HepG2 (cell line): ENCODE results near the gene NEAT1. TPM values are rescaled to one million over a fixed set of nuclear protein-coding genes. Genes with fewer than 3 reads are reported as not detected.

Experiments
- BRD4 ChIP-seq: sonication (generic); formaldehyde crosslinking; IDR thresholded peaks from 2 replicates; pipeline ENCODE4 v1.4.0; 2020; ENCODE audit warnings: missing genetic modification reagents
- FOXA1 ChIP-seq, 2 experiments: fragments of 450-650 bp in 1 of 2; sonication (generic) in 1 of 2; formaldehyde crosslinking in 1 of 2; IDR thresholded peaks; 2 replicates each; pipeline versions ENCODE4 v1.4.0 to v1.6.1; 2016 to 2020; ENCODE audit warnings: missing genetic modification reagents in 1 of 2
- GTF3A ChIP-seq: sonication (generic); formaldehyde crosslinking; conservative IDR thresholded peaks from 2 replicates; pipeline ENCODE4 v1.4.0; 2020; ENCODE audit warnings: mild to moderate bottlenecking, missing genetic modification reagents
- HNF4A ChIP-seq: sonication (generic); formaldehyde crosslinking; IDR thresholded peaks from 2 replicates; pipeline ENCODE4 v1.4.0; 2020; ENCODE audit warnings: missing genetic modification reagents
- HNRNPUL1 ChIP-seq: fragments of 200-400 bp; formaldehyde crosslinking; IDR thresholded peaks from 2 replicates; pipeline ENCODE4 v1.6.1; 2017; ENCODE audit warnings: low read depth, mild to moderate bottlenecking, low read length, moderate library complexity
- MLLT10 ChIP-seq: sonication (generic); formaldehyde crosslinking; IDR thresholded peaks from 2 replicates; pipeline ENCODE4 v1.4.0; 2020; ENCODE audit warnings: missing genetic modification reagents
- MTA1 ChIP-seq: sonication (generic); formaldehyde crosslinking; IDR thresholded peaks from 2 replicates; pipeline ENCODE4 v1.4.0; 2020; ENCODE audit warnings: missing genetic modification reagents, mild to moderate bottlenecking, borderline replicate concordance
- MTA3 ChIP-seq: sonication (generic); formaldehyde crosslinking; IDR thresholded peaks from 2 replicates; pipeline ENCODE4 v1.4.0; 2020; ENCODE audit warnings: missing genetic modification reagents
- MXI1 ChIP-seq: IDR thresholded peaks from 3 replicates; pipeline ENCODE4 v1.6.1; 2012; ENCODE audit warnings: low read depth, low read length, inconsistent platforms, borderline replicate concordance
- NKX3-1 ChIP-seq: sonication (generic); formaldehyde crosslinking; IDR thresholded peaks from 2 replicates; pipeline ENCODE4 v1.5.0; 2020; ENCODE audit warnings: missing genetic modification reagents
- TP53 ChIP-seq: sonication (generic); formaldehyde crosslinking; conservative IDR thresholded peaks from 2 replicates; pipeline ENCODE4 v1.4.0; 2020; ENCODE audit warnings: missing genetic modification reagents
- ZBTB21 ChIP-seq: sonication (generic); formaldehyde crosslinking; IDR thresholded peaks from 2 replicates; pipeline ENCODE4 v1.4.0; 2020; ENCODE audit warnings: missing genetic modification reagents
- ZFP62 ChIP-seq: sonication (generic); formaldehyde crosslinking; IDR thresholded peaks from 2 replicates; pipeline ENCODE4 v1.4.0; 2020; ENCODE audit warnings: missing genetic modification reagents
- ZNF180 ChIP-seq: sonication (generic); formaldehyde crosslinking; IDR thresholded peaks from 2 replicates; pipeline ENCODE4 v1.4.0; 2020; ENCODE audit warnings: low read depth, missing genetic modification reagents, borderline replicate concordance
- ZNF30 ChIP-seq: sonication (generic); formaldehyde crosslinking; IDR thresholded peaks from 2 replicates; pipeline ENCODE4 v1.5.0; 2020; ENCODE audit warnings: mild to moderate bottlenecking, missing genetic modification reagents
- ZNF431 ChIP-seq: sonication (generic); formaldehyde crosslinking; IDR thresholded peaks from 2 replicates; pipeline ENCODE4 v1.9.0; 2022; ENCODE audit warnings: missing genetic modification reagents, low read depth, mild to moderate bottlenecking, borderline replicate concordance
- ZNF550 ChIP-seq: sonication (generic); formaldehyde crosslinking; IDR thresholded peaks from 2 replicates; pipeline ENCODE4 v1.4.0; 2020; ENCODE audit warnings: mild to moderate bottlenecking, missing genetic modification reagents, borderline replicate concordance
- ZNF557 ChIP-seq: sonication (generic); formaldehyde crosslinking; IDR thresholded peaks from 2 replicates; pipeline ENCODE4 v1.4.0; 2020; ENCODE audit warnings: missing genetic modification reagents
- ZNF570 ChIP-seq: sonication (generic); formaldehyde crosslinking; IDR thresholded peaks from 2 replicates; pipeline ENCODE4 v1.4.0; 2020; ENCODE audit warnings: mild to moderate bottlenecking, missing genetic modification reagents, borderline replicate concordance
- ZNF572 ChIP-seq: sonication (generic); formaldehyde crosslinking; IDR thresholded peaks from 2 replicates; pipeline ENCODE4 v1.5.1; 2020; ENCODE audit warnings: mild to moderate bottlenecking, missing genetic modification reagents
- ZNF746 ChIP-seq: sonication (generic); formaldehyde crosslinking; IDR thresholded peaks from 2 replicates; pipeline ENCODE4 v1.8.0; 2022; ENCODE audit warnings: mild to moderate bottlenecking, missing genetic modification reagents
- ZSCAN21 ChIP-seq: sonication (generic); formaldehyde crosslinking; IDR thresholded peaks from 2 replicates; pipeline ENCODE4 v1.8.0; 2022; ENCODE audit warnings: mild to moderate bottlenecking, missing genetic modification reagents, moderate library complexity, borderline replicate concordance
- ZSCAN29 ChIP-seq: sonication (generic); formaldehyde crosslinking; conservative IDR thresholded peaks from 2 replicates; pipeline ENCODE4 v1.4.0; 2020; ENCODE audit warnings: mild to moderate bottlenecking, missing genetic modification reagents
- polyA plus RNA-seq, 8 experiments: library from polyadenylated mRNA; depleted of rRNA in 3 of 8; stranded (reverse) in 7 of 8; unstranded in 1 of 8; fragments of >200 nt; fragmentation: Illumina TruSeq in 4 of 8; extraction: Trizol in 4 of 8; gene quantifications; 2 replicates each; pipeline versions ENCODE4 v1.2.1 to v1.2.3, GENCODE V29; 2011 to 2016; ENCODE audit warnings: low read depth in 4 of 8, missing spikeins in 1 of 8, mixed read lengths in 1 of 8; ENCODE audit not compliant: insufficient read depth in 1 of 8
- total RNA-seq, 5 experiments: library from RNA; depleted of rRNA; stranded (reverse); fragments of >200 nt; fragmentation: Illumina TruSeq; extraction: Trizol; gene quantifications; 2 replicates each; pipeline ENCODE4 v1.2.3, GENCODE V29; 2016; ENCODE audit warnings: low read depth in 1 of 5
- TF ChIP-seq, protein P1 (sequence below): sonication (generic); formaldehyde crosslinking; IDR thresholded peaks from 2 replicates; pipeline ENCODE4 v1.4.0; 2020; ENCODE audit warnings: missing genetic modification reagents, mild to moderate bottlenecking, borderline replicate concordance
- TF ChIP-seq, protein P2 (sequence below): sonication (generic); formaldehyde crosslinking; IDR thresholded peaks from 2 replicates; pipeline ENCODE4 v1.5.0; 2020; ENCODE audit warnings: missing genetic modification reagents
- TF ChIP-seq, protein P3 (sequence below): sonication (generic); formaldehyde crosslinking; conservative IDR thresholded peaks from 2 replicates; pipeline ENCODE4 v1.4.0; 2020; ENCODE audit warnings: missing genetic modification reagents

Gene NEAT1
- total and polyA plus RNA-seq, 2 of the 13 experiments (the other 11 are each of a cell fraction or from before 2014, with no cell fraction given): 20.5 to 41.2 TPM

DNA sequence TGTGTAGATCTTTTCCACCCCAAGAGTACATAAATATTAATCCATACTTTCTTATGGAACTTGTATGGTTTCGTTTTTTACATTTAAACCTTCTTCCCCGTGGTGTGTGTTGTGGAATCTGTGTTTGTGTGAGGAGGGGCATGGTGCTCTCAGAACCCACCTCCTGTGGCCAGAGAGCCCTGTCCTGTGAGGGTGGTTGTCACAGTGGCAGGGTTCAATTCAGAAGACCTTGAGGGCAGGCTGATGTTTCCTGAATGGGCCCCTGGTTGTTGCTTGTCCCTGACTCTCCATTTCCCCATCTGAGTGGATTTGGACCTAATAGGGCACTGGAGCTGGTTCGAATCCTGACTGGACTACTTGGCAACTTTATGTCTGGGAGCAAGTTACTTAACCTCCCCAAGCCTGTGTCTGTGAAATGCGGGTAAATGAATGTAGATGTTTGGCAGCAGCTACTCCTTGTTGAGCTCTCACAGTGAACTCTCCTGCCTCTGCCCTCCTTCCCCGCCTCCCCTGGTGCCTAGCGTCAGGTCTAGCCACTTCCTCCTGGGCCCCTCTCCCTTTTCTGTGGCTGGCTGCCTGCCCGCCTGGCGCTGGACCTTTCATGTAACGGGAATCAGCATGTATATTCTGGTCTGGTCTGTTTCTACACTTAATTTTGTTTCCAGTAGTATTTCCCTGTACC is 7.3 kb downstream of the NEAT1 start (continued):
- TF ChIP-seq, protein P1, sequence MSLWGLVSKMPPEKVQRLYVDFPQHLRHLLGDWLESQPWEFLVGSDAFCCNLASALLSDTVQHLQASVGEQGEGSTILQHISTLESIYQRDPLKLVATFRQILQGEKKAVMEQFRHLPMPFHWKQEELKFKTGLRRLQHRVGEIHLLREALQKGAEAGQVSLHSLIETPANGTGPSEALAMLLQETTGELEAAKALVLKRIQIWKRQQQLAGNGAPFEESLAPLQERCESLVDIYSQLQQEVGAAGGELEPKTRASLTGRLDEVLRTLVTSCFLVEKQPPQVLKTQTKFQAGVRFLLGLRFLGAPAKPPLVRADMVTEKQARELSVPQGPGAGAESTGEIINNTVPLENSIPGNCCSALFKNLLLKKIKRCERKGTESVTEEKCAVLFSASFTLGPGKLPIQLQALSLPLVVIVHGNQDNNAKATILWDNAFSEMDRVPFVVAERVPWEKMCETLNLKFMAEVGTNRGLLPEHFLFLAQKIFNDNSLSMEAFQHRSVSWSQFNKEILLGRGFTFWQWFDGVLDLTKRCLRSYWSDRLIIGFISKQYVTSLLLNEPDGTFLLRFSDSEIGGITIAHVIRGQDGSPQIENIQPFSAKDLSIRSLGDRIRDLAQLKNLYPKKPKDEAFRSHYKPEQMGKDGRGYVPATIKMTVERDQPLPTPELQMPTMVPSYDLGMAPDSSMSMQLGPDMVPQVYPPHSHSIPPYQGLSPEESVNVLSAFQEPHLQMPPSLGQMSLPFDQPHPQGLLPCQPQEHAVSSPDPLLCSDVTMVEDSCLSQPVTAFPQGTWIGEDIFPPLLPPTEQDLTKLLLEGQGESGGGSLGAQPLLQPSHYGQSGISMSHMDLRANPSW (CRISPR knock-in tag): no peak
- no peak for TF ChIP-seq ZNF572 (CRISPR knock-in tag)
- TF ChIP-seq MTA3 (CRISPR knock-in tag): no peak
- TF ChIP-seq ZNF550 (CRISPR knock-in tag): no peak
- no peak for TF ChIP-seq MXI1
- no peak for TF ChIP-seq ZNF431 (CRISPR knock-in tag)
- no peak for TF ChIP-seq FOXA1 (IDR thresholded peaks at IDR 0.05)
- TF ChIP-seq FOXA1 (CRISPR knock-in tag; IDR thresholded peaks at IDR 0.05): no peak
- TF ChIP-seq ZNF30 (CRISPR knock-in tag): no peak
- TF ChIP-seq NKX3-1: no peak
- TF ChIP-seq HNF4A: no peak
- no peak for TF ChIP-seq TP53 (CRISPR knock-in tag)
- no peak for TF ChIP-seq ZBTB21 (CRISPR knock-in tag)
- TF ChIP-seq ZFP62 (CRISPR knock-in tag): no peak
- TF ChIP-seq GTF3A (CRISPR knock-in tag): no peak
- TF ChIP-seq ZNF570 (CRISPR knock-in tag): no peak
- no peak for TF ChIP-seq BRD4
- no peak for TF ChIP-seq ZSCAN29
- TF ChIP-seq, protein P2, sequence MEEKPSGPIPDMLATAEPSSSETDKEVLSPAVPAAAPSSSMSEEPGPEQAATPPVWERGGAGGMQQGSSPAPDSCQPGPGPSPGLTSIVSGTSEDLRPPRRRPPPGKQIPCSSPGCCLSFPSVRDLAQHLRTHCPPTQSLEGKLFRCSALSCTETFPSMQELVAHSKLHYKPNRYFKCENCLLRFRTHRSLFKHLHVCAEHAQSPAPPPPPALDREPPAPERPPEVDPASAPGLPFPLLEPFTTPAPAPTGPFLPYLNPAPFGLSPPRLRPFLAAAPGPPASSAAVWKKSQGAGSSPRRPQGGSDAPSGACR (CRISPR knock-in tag): no peak
- no peak for TF ChIP-seq HNRNPUL1
- TF ChIP-seq, protein P3, sequence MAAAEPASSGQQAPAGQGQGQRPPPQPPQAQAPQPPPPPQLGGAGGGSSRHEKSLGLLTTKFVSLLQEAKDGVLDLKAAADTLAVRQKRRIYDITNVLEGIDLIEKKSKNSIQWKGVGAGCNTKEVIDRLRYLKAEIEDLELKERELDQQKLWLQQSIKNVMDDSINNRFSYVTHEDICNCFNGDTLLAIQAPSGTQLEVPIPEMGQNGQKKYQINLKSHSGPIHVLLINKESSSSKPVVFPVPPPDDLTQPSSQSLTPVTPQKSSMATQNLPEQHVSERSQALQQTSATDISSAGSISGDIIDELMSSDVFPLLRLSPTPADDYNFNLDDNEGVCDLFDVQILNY: no peak
- no peak for TF ChIP-seq MTA1 (CRISPR knock-in tag)
- TF ChIP-seq MLLT10 (CRISPR knock-in tag): no peak
- TF ChIP-seq ZNF180 (CRISPR knock-in tag): no peak
- no peak for TF ChIP-seq ZNF746 (CRISPR knock-in tag)
- no peak for TF ChIP-seq ZNF557 (CRISPR knock-in tag)
- peak; percentile 67 for TF ChIP-seq ZSCAN21 (CRISPR knock-in tag)
